Nephron (organoid): Measurements from ENCODE around the gene ELMO1.

Experiments used
- H3K27ac Mint-ChIP-seq, 3 experiments: 2 replicates each; pipeline ENCODE4 v1.8.0; 2020; ENCODE audit warnings: mixed read lengths in 3 of 3, mild to moderate bottlenecking in 2 of 3, moderate library complexity in 1 of 3
- H3K27me3 Mint-ChIP-seq: 2 replicates; pipeline ENCODE4 v1.8.0; 2021; ENCODE audit warnings: low read depth, mild to moderate bottlenecking, moderate library complexity, mixed read lengths
- H3K36me3 Mint-ChIP-seq: 2 replicates; pipeline ENCODE4 v1.8.0; 2020; ENCODE audit warnings: low read depth, mixed read lengths
- H3K4me1 Mint-ChIP-seq: 2 replicates; pipeline ENCODE4 v1.8.0; 2020; ENCODE audit warnings: mixed read lengths
- H3K4me3 Mint-ChIP-seq, 3 experiments: 2 replicates each; pipeline ENCODE4 v1.8.0; 2020; ENCODE audit warnings: mild to moderate bottlenecking in 3 of 3, mixed read lengths in 3 of 3, moderate library complexity in 2 of 3
- H3K9me3 Mint-ChIP-seq: 2 replicates; pipeline ENCODE4 v1.8.0; 2020; ENCODE audit warnings: mixed read lengths
- TF ChIP-seq, protein P1 (sequence below), 3 experiments: fragments of 200-600 bp; sonication (generic); IDR thresholded peaks; one replicate each; pipeline ENCODE4 v1.5.0; 2021; ENCODE audit warnings: antibody characterized with exemption in 3 of 3; ENCODE audit not compliant: unreplicated experiment in 3 of 3

ELMO1 gene

DNA sequence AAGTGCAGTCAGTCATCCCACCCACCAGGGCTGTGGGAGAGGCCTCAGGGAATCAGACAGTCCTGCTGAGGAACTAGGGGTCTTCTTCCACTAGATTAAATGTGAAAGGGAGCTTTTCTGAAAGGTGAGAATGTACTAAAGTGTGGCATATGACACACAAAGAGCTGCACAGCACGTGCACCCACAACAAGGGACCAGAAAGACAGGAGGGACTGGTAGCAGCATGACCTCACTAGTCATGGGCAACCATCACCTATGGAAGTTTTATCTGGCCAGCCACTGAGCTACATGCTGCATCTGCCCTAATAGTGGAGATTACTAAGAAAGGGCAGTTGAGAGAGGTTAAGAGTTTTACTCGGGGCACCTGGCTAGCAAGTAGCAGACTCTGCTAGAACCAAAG lies 519.9 kb downstream of the ELMO1 start:
- Mint-ChIP-seq H3K36me3 (no peaks in the 10 kb centered on the region), H3K4me1 (peaks cover 55% of the 10 kb centered on the region), H3K27me3 (peaks cover 16% of the 10 kb centered on the region), H3K9me3 (peaks cover 2% of the 10 kb centered on the region), H3K4me3 (no peak overlapping the region), H3K27ac (no peak overlapping the region)
- TF ChIP-seq, protein P1, sequence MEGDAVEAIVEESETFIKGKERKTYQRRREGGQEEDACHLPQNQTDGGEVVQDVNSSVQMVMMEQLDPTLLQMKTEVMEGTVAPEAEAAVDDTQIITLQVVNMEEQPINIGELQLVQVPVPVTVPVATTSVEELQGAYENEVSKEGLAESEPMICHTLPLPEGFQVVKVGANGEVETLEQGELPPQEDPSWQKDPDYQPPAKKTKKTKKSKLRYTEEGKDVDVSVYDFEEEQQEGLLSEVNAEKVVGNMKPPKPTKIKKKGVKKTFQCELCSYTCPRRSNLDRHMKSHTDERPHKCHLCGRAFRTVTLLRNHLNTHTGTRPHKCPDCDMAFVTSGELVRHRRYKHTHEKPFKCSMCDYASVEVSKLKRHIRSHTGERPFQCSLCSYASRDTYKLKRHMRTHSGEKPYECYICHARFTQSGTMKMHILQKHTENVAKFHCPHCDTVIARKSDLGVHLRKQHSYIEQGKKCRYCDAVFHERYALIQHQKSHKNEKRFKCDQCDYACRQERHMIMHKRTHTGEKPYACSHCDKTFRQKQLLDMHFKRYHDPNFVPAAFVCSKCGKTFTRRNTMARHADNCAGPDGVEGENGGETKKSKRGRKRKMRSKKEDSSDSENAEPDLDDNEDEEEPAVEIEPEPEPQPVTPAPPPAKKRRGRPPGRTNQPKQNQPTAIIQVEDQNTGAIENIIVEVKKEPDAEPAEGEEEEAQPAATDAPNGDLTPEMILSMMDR (IDR thresholded peaks at IDR 0.05; ENCODE audit: unreplicated experiment in 3 of 3): no peak

DNA sequence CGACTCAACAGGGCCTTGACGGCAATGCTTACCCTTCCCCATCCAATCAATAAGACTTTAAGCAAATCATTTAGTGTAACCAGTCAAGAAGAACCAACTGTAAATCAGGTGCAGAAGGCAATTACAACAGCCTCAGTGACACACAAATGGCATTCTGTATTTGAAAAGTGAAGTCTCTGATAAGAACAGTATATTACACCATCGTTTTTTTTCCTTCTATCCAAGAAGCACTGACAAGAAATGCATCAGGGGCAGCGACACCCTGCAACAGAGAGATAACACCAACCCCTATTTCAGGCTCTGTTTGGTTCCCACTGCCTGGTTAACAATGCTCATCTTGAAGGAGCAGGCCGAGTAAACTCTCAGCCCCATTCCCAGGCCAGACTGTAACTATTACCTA lies 520.4 kb downstream of the ELMO1 start:
- Mint-ChIP-seq H3K36me3 (no peaks in the 10 kb centered on the region), H3K27ac (no peak overlapping the region), H3K4me1 (peaks cover 58% of the 10 kb centered on the region), H3K9me3 (peaks cover 2% of the 10 kb centered on the region), H3K27me3 (peaks cover 12% of the 10 kb centered on the region), H3K4me3 (no peak overlapping the region)
- TF ChIP-seq, protein P1 (IDR thresholded peaks at IDR 0.05; ENCODE audit: unreplicated experiment in 3 of 3): no peak

DNA sequence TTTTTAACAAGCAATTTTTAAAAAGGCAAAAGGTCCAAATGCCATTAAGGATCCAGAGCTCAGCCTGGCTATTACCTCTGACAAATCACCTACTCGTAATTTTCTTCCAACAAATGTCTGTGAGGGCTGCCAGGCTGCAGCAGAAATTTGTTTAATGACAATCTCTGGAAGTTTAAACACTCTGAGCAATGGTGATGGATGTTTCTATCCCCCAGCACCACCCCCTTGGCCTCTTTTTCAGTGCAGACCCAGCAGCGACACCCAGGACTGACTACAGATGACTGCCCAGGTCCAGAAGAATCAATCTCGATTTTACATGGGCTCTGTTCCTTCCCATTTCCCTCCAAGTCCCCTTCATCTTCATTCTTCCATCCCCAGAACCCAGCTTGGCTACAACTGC lies 523.0 kb downstream of the ELMO1 start:
- no peaks in the 10 kb centered on the region for H3K36me3 Mint-ChIP-seq
- peaks cover 64% of the 10 kb centered on the region for H3K4me1 Mint-ChIP-seq
- H3K4me3 Mint-ChIP-seq: no peak overlapping the region
- peak overlapping the region in 1 of 3 experiments; percentile 10 for H3K27ac Mint-ChIP-seq
- H3K27me3 Mint-ChIP-seq: peaks cover 8% of the 10 kb centered on the region
- TF ChIP-seq, protein P1 (IDR thresholded peaks at IDR 0.05; ENCODE audit: unreplicated experiment in 3 of 3): no peak
- peaks cover 6% of the 10 kb centered on the region for H3K9me3 Mint-ChIP-seq

DNA sequence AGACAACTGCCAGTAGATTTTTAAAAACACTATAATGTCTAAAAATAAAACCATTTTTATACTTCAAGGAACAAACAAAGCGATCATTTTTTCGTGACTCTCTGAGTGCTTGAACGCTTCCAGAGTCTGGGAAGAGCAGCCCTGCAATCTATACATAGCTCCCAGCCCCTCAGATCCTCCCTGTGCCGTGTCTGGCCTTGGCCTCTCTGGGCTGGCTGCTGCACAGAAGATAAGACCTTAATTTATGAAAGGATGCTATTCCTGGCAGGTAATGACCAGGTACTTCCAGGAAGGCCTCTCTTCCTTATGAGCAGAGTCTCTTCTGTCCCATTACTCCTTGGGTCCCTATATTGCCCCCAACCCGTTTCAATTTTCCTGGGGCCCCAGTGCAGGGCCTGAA lies 523.5 kb downstream of the ELMO1 start:
- no peak overlapping the region for H3K4me3 Mint-ChIP-seq
- H3K27ac Mint-ChIP-seq: no peak overlapping the region
- H3K36me3 Mint-ChIP-seq: no peaks in the 10 kb centered on the region
- H3K27me3 Mint-ChIP-seq: peaks cover 8% of the 10 kb centered on the region
- peaks cover 6% of the 10 kb centered on the region for H3K9me3 Mint-ChIP-seq
- peaks cover 59% of the 10 kb centered on the region for H3K4me1 Mint-ChIP-seq
- TF ChIP-seq, protein P1 (IDR thresholded peaks at IDR 0.05; ENCODE audit: unreplicated experiment in 3 of 3): no peak

DNA sequence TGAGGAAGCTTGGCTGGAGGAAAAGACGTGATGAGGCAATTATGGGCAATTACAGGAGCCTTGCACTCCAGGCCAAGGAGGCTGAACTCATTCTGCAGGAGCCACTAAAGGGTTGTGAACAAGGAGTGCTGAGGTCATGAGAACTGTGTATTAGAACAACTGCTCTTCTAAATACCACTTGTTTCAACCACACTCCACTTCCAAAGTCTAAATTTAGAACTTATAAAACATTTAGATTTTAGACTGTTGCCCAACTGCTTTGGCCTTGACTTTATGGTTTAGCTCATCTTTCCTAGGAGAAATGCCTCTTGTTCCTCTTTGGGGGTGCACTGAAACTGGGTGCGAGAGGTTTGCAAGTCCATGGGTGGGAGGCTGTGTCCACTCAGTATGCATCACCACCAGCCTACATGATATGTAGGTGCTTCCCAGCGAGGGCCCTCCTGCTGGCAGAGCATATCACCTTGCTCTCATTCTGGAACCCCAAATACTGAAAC lies 524.7 kb downstream of the ELMO1 start:
- Mint-ChIP-seq H3K4me1 (peaks cover 47% of the 10 kb centered on the region), H3K27ac (no peak overlapping the region), H3K4me3 (no peak overlapping the region), H3K9me3 (peaks cover 6% of the 10 kb centered on the region), H3K36me3 (no peaks in the 10 kb centered on the region), H3K27me3 (peaks cover 8% of the 10 kb centered on the region)
- TF ChIP-seq, protein P1 (IDR thresholded peaks at IDR 0.05; ENCODE audit: unreplicated experiment in 3 of 3): no peak

DNA sequence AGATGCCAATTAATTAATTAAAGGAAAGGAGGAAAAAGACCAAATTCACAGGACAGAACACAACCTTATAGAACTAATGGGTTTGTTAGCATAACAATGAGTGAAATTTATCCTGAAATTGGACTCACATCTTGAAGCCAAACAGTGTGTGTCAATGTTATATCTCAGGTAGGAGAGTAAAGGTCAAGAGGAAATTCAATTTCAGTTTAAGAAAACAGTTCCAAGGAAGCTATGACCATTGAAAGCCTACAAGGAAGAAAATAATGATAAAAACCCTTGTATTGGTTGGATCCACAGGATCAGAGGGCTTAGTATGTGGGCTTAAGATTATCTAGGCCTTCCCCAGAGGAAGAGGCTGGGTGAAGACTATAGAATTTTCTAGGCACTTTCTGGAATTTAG lies 525.5 kb downstream of the ELMO1 start:
- Mint-ChIP-seq H3K36me3 (no peaks in the 10 kb centered on the region), H3K4me1 (peaks cover 40% of the 10 kb centered on the region), H3K4me3 (no peak overlapping the region), H3K27me3 (peaks cover 9% of the 10 kb centered on the region), H3K9me3 (peaks cover 6% of the 10 kb centered on the region), H3K27ac (no peak overlapping the region)
- TF ChIP-seq, protein P1 (IDR thresholded peaks at IDR 0.05; ENCODE audit: unreplicated experiment in 3 of 3): no peak
